Measurements from ENCODE around the gene SAC3D1. TPM values are rescaled to one million over a fixed set of nuclear protein-coding genes. Genes with fewer than 3 reads are reported as not detected.

SAC3D1 gene
- total RNA-seq (2012; rRNA removed) (2.8 and 2.9 TPM in 2 replicates), polyA plus RNA-seq (2012; rRNA removed) (13.2 and 15.4 TPM in 2 replicates), Bru-seq, nascent RNA (percentile 35 among the genes with signal in this experiment), BruChase-seq, experiment 1, labeled RNA remaining after a 6-hour chase (percentile 32 among the genes with signal in this experiment), BruChase-seq, experiment 2, labeled RNA remaining after a 2-hour chase (percentile 37 among the genes with signal in this experiment)
- 15.5 and 29.2 TPM in 2 replicates for polyA plus RNA-seq (2012; cell fraction: cytosol; rRNA removed)
- 6.5 and 20.0 TPM in 2 replicates for polyA plus RNA-seq (2012; cell fraction: nucleus; rRNA removed; ENCODE audit: low replicate concordance)
- long read RNA-seq, transcript SAC3D1-201 (2 exons, 1,566 nt) = major isoform, 16 of 22 reads
- long read RNA-seq, partial matches to known transcripts = 0 of 22 reads
- long read RNA-seq, other reads (novel, unspliced or antisense) = 3 of 22 reads

GRCh38 chr11:65040847-65041622, at the start of gene SAC3D1:
TSS of gene SAC3D1 (plus strand) at chr11:65041210. CDS start at chr11:65041293, 83 bp downstream.
- 0% methylated on average over 50 of the region's 91 CpGs; no CpG with 5 or more reads in 1 of the 2 experiments for WGBS, 2 experiments (ENCODE audit: extremely low coverage in 2 of 2, insufficient read length in 1 of 2)
- Histone ChIP-seq H3K4ac (ENCODE audit: low read depth, low read length) (peak within 1 kb of the TSS; percentile 80), H3K18ac (ENCODE audit: low read depth, low read length) (0 out of 2 replicates have a peak within 1 kb of the TSS, but pooled peaks have one; percentile 33), H3K4me3 (ENCODE audit: insufficient read depth, low read depth, low read length) (peak within 1 kb of the TSS; percentile 94), H4K20me1 (ENCODE audit: insufficient read depth, low read length) (peaks cover 5% of the 10 kb centered on the region; the same call in 1 of the 2 replicates), H2BK20ac (ENCODE audit: low read depth, low read length) (no peak within 1 kb of the TSS), H3K9ac (ENCODE audit: low read depth, low read length) (peak within 1 kb of the TSS; percentile 70), H3K27ac (ENCODE audit: insufficient read depth, low read length) (peak within 1 kb of the TSS; percentile 89), H2BK120ac (ENCODE audit: low read depth, low read length) (peak within 1 kb of the TSS; percentile 72), H3K9me1 (ENCODE audit: insufficient read depth, low read length) (peaks cover 10% of the 10 kb centered on the region; the same call in 1 of the 2 replicates), H3K27me3 (ENCODE audit: control insufficient read depth, insufficient read depth, low read length) (no peaks in the 10 kb centered on the region), H2AK5ac (ENCODE audit: low read depth, low read length) (peak within 1 kb of the TSS; percentile 61), H3K9me3 (ENCODE audit: control insufficient read depth, insufficient read depth, low read length) (no peaks in the 10 kb centered on the region), H3K4me1 (ENCODE audit: control insufficient read depth, insufficient read depth, low read length) (no peaks in the 10 kb centered on the region), H3K79me1 (ENCODE audit: low read depth in 1 of 2, low read length in 2 of 2) (peaks cover 17 to 37% of the 10 kb centered on the region in 2 experiments), H4K91ac (ENCODE audit: insufficient read depth, low read depth, low read length) (peak within 1 kb of the TSS; percentile 22; the same call in 1 of the 2 replicates), H2AK9ac (replicated peaks; ENCODE audit: low read depth, low read length, poor library complexity) (peak within 1 kb of the TSS; percentile 83), H2BK15ac (ENCODE audit: low read depth, low read length) (no peak within 1 kb of the TSS), H4K5ac (ENCODE audit: low read depth, low read length) (peak within 1 kb of the TSS; percentile 76), H3K23ac (ENCODE audit: low read depth, low read length) (peak within 1 kb of the TSS; percentile 92), H2BK5ac (ENCODE audit: low read depth, low read length, poor library complexity, severe bottlenecking) (peak within 1 kb of the TSS; percentile 91), H3K36me3 (ENCODE audit: control insufficient read depth, insufficient read depth, low read length) (peaks cover 18% of the 10 kb centered on the region), H3K4me2 (ENCODE audit: low read depth, low read length) (peak within 1 kb of the TSS; percentile 70), H2AFZ (replicated peaks; ENCODE audit: low read length, poor library complexity) (peak within 1 kb of the TSS; percentile 98), H3K56ac (ENCODE audit: extremely low read depth, insufficient read depth, low read length) (no peak within 1 kb of the TSS), H4K8ac (ENCODE audit: low read depth in 2 of 2, low read length in 2 of 2) (peak within 1 kb of the TSS; percentile 8 to 90), H3K14ac (replicated peaks; ENCODE audit: low read depth, low read length) (peak within 1 kb of the TSS; percentile 67)
- peak; percentile 96 for ATAC-seq (ENCODE audit: low read depth)
- no peak for TF ChIP-seq MAZ (IDR thresholded peaks at IDR 0.05; ENCODE audit: borderline replicate concordance, low read depth, low read length)
- no peak for TF ChIP-seq SMC3 (IDR thresholded peaks at IDR 0.05; ENCODE audit: low read depth, low read length)
- peak; percentile 3; the same call in 1 of the 2 replicates for TF ChIP-seq USF2 (IDR thresholded peaks at IDR 0.05; ENCODE audit: low read depth, low read length)
- in situ Hi-C loops (cut with MboI; ENCODE audit: low sequenced_read_pairs) (no loop called here), dilution Hi-C loops (cut with HindIII; ENCODE audit: low sequenced_read_pairs, unreplicated experiment) (no loop called here), intact Hi-C loops (cut with micrococcal nuclease) (loop anchor here (1.0 to 2.0 kb wide), 2 partner anchors 14 to 44 kb away; partner anchors contain the start of genes CDCA5, SNX15 and ZFPL1)
- no TSS peak for BruUV-seq (replicated peaks)
- CTCF ChIA-PET = interaction anchor here (1.0 to 1.4 kb wide), 2 partner anchors 18 to 72 kb away, joined by 3 read pairs; partner anchors contain the start of gene NAALADL1
- POLR2A ChIA-PET (ENCODE audit: unreplicated experiment) = interaction anchor here (0.6 kb wide), 1 partner anchor 13 kb away, joined by 3 read pairs; no protein-coding TSS in a partner anchor
- DNase-seq = peak; percentile 93
